HT-29 (cell line): ENCODE results near the gene PRAC1. TPM values are rescaled to one million over a fixed set of nuclear protein-coding genes. Genes with fewer than 3 reads are reported as not detected.

Experiments used
- DNase-seq: peaks from one replicate; pipeline ENCODE4 v3.0.0-alpha.2; 2015; ENCODE audit warnings: low spot score
- small RNA-seq: library from RNA; depleted of rRNA; stranded (forward); fragments of <200 nt; gene quantifications from one replicate; pipeline ENCODE3, GENCODE V24; 2014
- total RNA-seq: library from RNA; depleted of rRNA; stranded (reverse); fragments of >200 nt; shearing (Covaris generic); gene quantifications from 2 replicates; pipeline ENCODE4 v1.2.3, GENCODE V29; 2014; rRNA removed

PRAC1 gene
- total RNA-seq, 1 experiment from 2014 or later, result not detected

DNA sequence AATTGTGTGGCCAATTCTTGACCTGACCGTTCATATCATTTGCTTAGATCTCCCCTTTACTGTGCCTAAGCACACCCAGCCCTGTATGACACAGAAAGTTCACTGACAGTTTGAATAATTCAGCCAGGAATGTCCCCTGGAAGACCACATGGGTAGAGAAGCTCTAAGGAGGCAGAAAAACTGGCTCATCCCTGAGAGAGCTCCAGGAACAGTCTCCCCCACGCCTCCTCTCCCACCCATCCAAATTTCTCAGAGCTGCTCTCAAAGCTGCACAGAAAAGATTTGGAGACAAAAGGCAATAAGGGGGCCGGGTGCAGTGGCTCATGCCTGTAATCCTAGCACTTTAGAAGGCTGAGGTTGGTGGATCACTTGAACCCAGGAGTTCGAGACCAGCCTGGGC is 11.2 kb downstream of the PRAC1 start:
- no peak for DNase-seq

DNA sequence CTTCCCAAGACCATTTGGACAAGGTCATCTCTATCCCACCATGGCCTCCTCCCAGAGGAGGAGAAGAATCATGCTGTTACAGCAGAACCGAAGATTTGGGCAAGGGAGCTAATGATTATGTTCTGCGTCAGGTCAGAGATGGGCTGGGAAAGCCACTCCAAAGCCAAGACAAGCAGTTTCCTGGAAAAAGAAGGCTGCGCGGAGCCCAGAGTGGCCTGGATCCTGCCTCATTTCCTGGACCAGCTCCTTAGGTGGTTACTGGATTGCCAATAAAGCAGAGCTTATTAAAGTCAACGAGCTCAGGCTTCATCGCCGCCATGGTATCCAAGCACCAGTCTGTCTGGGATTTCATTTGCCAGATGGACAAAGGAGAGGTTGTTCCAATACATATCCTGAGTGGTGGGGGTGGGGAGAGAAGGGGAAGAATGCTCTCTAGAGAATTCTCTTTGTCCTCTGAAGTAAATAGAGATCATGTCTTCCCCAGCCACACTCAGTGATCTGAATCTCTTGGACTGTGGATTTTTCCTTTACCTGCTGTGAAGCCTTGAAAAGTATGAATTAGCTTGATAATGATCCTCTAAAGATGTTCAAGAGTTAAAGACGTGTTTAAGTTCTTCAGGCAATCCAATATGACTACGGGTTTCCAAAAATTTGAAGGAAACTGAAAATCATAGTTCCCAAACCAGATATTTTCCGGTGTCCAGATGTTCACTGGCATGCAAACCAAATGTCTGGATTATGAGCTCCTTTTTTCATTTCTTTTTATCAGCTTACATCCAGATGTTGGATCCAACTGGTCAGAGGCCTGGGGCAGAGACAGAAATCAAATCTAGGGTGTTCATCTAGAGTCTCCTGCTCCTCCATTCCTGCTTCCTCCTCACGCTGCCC is 17.7 kb downstream of the PRAC1 start:
- no peak for DNase-seq

DNA sequence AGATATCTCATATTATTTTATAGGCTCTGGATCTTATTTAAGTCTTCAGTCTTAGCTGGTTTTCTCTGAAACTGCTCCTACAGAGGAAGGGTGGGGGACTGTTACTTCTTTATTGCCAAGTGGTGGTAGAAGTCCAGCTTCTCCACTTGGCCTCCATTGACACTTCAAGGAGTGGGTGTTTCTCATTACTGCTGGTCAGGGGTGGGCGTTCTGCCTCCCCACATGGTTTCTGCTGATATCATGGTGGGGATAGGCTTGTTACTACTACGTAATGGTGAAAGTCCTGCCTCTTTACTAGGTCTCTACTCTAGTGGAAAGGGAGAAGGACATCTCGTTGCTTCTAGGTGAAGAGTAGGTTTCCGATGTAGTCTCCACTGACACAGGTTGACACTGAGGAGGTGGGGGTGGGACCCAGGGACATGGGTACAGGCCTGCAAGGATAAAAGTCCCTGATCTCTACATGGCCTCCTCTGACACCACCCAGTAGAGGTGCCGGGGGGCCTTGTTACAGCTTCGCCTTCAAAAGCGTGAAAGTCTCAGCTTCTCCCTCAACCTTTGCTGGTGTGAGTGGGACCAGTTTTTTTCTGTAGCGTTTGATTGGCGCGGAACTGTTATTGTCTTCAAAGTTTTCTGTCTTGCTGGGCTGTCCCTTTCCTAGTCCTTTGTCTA is 20.3 kb downstream of the PRAC1 start:
- no peak for DNase-seq

DNA sequence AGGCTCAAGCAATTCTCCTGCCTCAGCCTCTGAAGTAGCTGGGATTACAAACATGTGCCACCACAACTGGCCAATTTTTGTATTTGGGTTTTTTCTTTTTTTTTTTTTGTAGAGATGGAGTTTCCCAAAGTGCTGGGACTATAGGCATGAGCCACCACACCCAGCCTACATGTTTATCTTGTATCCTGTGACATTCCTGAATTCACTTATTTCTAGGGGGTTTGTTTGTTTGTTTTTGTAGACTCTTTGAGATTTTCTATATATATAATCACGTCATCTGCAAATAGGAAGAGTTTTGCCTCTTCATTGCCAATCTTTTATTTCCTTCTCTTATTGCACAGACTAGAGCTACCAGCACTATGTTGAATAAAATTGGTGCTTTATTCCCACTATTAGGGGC is 29.1 kb downstream of the PRAC1 start:
- no peak for DNase-seq

DNA sequence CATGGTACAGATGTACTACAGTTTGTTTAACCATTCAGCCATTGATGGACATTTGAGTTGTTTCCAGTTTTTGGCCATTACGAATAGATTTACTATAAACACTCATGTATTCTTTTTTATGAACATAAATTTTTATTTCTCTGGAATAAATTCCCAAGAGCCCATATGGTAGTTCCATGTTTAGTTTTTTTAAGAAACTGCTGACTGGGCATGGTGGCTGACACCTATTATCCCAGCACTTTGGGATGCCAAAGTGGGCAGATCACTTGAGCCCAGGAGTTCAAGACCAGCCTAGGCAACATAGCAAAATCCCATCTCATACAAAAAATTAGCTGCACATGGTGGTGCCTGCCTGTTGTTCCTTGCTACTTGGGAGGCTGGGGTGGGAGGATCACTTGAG is 30.3 kb downstream of the PRAC1 start:
- DNase-seq, result no peak

DNA sequence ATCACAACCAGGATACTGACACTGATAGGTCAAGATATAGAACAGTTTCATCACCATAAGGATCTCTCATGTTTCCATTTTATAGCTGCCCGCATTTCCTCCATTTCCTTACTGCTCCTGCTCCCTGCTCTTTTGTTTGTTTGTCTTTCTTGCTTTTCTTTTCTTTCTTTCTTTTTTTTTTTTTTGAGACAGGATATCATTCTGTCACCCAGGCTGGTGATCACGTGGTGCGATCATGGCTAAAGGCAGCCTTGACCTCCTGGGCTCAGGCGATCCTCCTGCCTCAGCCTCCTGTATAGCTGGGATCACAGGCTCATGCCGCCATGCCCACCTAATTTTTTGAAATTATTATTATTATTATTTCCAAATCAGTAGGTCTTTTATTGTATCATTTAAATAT is 31.7 kb downstream of the PRAC1 start:
- DNase-seq, result no peak

DNA sequence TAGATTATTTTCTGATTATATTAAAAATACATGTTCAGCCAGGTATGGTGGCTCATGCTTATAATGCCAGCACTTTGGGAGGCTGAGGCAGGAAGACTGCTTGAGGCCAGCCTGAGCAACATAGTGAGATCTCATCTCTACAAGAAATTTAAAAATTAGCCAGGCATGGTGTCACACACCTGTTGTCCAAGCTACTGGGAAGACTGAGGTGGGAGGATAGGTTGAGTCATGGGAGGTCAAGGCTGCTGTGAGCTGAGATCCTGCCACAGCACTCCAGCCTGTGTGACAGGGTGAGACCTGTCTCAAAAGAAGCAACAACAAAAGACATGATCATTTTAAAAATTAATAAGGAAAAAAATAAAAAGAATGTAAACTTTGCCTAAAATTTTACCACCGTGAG is 40.7 kb downstream of the PRAC1 start:
- no peak for DNase-seq

DNA sequence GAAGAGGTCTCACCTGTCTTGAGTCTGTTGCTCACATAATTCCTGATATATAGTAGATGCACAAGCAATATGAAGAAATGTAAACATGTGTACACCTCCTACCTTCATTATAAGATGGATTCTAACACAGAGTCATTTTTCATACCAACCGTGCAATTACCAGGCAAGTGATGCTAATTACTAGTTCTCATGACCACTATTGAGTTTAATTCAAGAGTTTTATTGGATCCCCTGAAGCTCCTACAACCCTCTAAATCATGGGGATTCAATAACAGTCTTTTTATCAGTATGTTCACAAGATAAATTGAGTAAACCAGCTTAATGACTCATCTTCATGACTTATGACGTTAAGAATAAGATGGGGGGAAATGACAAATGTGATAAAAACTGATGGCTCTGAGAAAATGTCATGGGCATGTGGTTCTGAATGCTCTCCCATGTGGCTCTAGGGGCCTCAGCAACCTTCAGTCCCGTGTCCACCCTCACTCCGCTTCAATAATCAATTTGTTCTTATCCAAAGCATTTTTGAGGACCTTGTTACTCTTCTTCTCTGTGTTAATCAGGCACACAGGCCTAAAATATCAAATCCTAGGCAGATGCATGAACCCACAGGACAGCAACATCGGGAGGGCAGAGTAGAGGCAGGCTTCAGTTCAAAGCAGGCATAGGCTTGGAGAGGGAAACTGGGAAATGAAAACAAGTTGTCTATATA is 42.8 kb downstream of the PRAC1 start:
- no peak for DNase-seq

DNA sequence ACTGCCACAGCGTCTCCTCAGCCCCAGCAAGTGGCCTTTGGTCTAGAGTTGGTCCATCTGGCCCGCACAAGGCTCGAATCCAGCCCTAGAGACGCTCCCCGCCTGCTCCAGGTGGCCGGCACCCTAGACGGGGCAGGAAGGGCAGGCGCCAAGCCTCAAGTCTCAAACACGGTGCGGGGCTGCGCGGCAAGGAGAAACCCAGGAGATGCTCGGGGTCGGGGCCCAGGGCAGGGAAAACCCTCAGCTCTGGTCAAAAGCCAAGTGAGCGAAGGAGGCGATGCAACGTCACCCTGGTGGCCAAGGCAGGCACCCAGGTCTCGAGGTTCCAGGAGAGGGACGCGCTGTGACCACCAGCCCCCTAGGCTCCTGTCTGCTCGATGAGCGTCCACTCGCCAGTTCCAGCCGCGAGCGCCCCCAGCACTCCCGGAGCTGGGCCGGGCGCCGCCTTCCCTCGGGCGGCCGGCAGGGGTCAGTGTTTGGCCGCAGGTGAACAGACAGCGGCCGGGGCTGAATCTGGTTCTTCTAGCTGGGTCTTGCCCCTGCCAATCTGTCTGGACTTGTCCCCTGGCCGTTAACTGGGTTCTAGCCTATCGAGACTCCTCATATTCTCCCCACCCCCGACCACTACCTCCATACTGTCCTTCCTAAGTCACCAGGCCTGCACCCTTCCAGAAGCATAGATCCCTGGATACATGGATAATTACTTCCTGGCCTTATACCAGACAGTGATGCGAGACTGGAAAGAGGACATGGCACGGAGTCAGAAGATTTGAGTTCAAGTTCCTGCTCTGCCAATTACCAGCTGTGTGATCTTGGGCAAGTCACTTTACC is 44.0 kb downstream of the PRAC1 start:
- peak; percentile 57 for DNase-seq

DNA sequence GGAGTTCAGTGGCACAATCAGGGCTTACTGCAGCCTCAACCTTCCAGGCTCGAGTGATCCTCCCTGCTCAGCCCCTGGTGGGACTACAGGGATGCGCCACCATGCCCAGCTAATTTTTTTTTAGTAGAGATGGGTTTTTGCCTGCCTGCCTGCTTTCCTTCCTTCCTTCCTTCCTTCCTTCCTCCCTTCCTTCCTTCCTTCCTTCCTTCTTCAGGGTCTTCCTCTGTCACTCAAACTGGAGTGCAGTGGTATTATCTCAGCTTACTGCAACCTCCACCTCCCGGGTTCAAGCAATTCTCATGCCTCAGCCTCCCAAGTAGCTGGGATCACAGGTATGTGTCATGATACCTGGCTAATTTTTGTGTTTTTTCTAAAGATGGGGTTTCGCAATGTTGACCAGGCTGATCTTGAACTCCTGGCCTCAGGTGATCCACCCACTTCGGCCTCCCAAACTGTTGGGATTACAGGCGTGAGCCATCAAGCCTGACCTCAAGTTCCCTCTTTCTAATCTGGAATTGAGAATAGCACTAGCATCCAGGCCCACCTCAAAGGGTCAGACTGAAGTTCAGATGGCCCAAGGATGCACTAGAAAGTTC is 45.3 kb downstream of the PRAC1 start:
- DNase-seq, result no peak

DNA sequence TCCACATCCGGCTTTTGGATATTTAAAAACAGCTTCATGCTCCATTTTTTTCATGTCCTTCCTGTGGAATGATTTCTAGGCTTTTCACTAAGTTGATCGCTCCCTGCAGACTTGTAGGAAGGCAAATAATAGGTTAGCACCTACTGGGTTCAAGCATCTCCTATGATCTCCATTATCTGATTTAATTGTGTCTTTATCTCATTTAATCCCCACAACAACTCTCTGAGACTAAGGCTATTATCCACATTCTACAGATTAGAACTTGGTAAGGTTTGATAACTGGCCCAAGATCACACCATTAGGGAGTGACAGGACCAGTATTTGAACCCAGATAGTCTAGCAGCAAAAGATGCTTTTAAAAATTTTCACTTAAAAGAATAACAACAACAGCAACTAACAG is 50.0 kb downstream of the PRAC1 start:
- DNase-seq, result no peak

Small RNA genes within 50 kb of the gene (small RNA-seq; reads per million reads assigned to genes)
- gene AC091179.2 (not detected), gene COX6B1P2 (not detected), gene MIR3185 (not detected), gene RF02132 (not detected), gene RF02133 (not detected), gene RN7SL125P (not detected)

Other genes starting within 250 kb of the PRAC1 start
- gene HOXB1, start 191.5 kb downstream of the PRAC1 start, total RNA-seq, result 0.08 TPM in 1 of 2 replicates, not detected in the other
- 2.3 and 7.0 TPM in 2 replicates for gene HOXB2, start 177.4 kb downstream of the PRAC1 start, total RNA-seq
- gene HOXB4, start 144.2 kb downstream of the PRAC1 start, total RNA-seq, result 14.5 and 15.5 TPM in 2 replicates
- gene HOXB3, start 132.3 kb downstream of the PRAC1 start, total RNA-seq, result 99.5 and 126 TPM in 2 replicates
- gene HOXB5, start 128.7 kb downstream of the PRAC1 start, total RNA-seq, result 7.5 and 8.2 TPM in 2 replicates
- 160 and 174 TPM in 2 replicates for gene HOXB6, start 117.5 kb downstream of the PRAC1 start, total RNA-seq
- gene HOXB7, start 111.5 kb downstream of the PRAC1 start, total RNA-seq, result 37.3 and 39.7 TPM in 2 replicates
- 51.0 and 52.7 TPM in 2 replicates for gene HOXB8, start 107.2 kb downstream of the PRAC1 start, total RNA-seq
- gene HOXB9, start 96.2 kb downstream of the PRAC1 start, total RNA-seq, result 177 and 188 TPM in 2 replicates
- 0.76 TPM in 1 of 2 replicates, not detected in the other for gene PRAC2, start 667 bp upstream of the PRAC1 start, total RNA-seq
- 3.5 and 5.3 TPM in 2 replicates for gene HOXB13, start 6.2 kb upstream of the PRAC1 start, total RNA-seq
- 0.05 and 0.36 TPM in 2 replicates for gene TTLL6, start 94.7 kb upstream of the PRAC1 start, total RNA-seq
- 8.1 and 11.0 TPM in 2 replicates for gene CALCOCO2, start 108.5 kb upstream of the PRAC1 start, total RNA-seq
- gene ATP5MC1, start 170.3 kb upstream of the PRAC1 start, total RNA-seq, result 179 and 187 TPM in 2 replicates
- 73.9 and 75.5 TPM in 2 replicates for gene UBE2Z, start 185.9 kb upstream of the PRAC1 start, total RNA-seq
- 93.9 and 141 TPM in 2 replicates for gene SNF8, start 222.3 kb upstream of the PRAC1 start, total RNA-seq
- not detected in 2 replicates for gene GIP, start 246.1 kb upstream of the PRAC1 start, total RNA-seq